VCaP (cell line): ENCODE results near the gene CST9L.

Source experiments
- H3K27ac ChIP-seq: fragments of 450-650 bp; 2 replicates; pipeline ENCODE4 v1.5.1; 2017
- CTCF ChIP-seq: fragments of 450-650 bp; conservative IDR thresholded peaks from 2 replicates; pipeline ENCODE4 v1.5.1; 2017; ENCODE audit warnings: mild to moderate bottlenecking, moderate library complexity

CST9L gene

GRCh38 chr20:23544133-23544532 lies 24.2 kb downstream of the CST9L start:
- TF ChIP-seq CTCF: no peak
- H3K27ac ChIP-seq: no peak overlapping the region

GRCh38 chr20:23542801-23543200 lies 25.5 kb downstream of the CST9L start:
- no peak for TF ChIP-seq CTCF
- no peak overlapping the region for H3K27ac ChIP-seq

GRCh38 chr20:23541776-23542175 lies 26.5 kb downstream of the CST9L start:
- no peak overlapping the region for H3K27ac ChIP-seq
- no peak for TF ChIP-seq CTCF

GRCh38 chr20:23541330-23541729 lies 27.0 kb downstream of the CST9L start:
- H3K27ac ChIP-seq: no peak overlapping the region
- no peak for TF ChIP-seq CTCF

- no peak for TF ChIP-seq CTCF
Measured at GRCh38 chr20:23540624-23541023, 27.7 kb downstream of the CST9L start.

GRCh38 chr20:23537030-23537429 lies 31.3 kb downstream of the CST9L start:
- no peak for TF ChIP-seq CTCF
- H3K27ac ChIP-seq: no peak overlapping the region

More at GRCh38 chr20:23540624-23541023, 27.7 kb downstream of the CST9L start:
- no peak overlapping the region for H3K27ac ChIP-seq

- no peak for TF ChIP-seq CTCF
- no peak overlapping the region for H3K27ac ChIP-seq
Measured at GRCh38 chr20:23536328-23536974, 31.8 kb downstream of the CST9L start.
